MM.1S (cell line): ENCODE results near the gene GABRG3.

Experiments
- CTCF ChIP-seq: fragments of 300-600 bp; sonication (generic); IDR thresholded peaks from 2 replicates; pipeline ENCODE4 v1.5.1; 2016; ENCODE audit warnings: antibody characterized with exemption, low read length, mixed read lengths
- EZH2 ChIP-seq: fragments of 300-600 bp; sonication (generic); optimal IDR thresholded peaks from 2 replicates; pipeline ENCODE3; 2017; ENCODE audit warnings: low read depth, mild to moderate bottlenecking, antibody characterized with exemption, low read length, mixed read lengths
- EZH2phosphoT487 ChIP-seq: fragments of 300-600 bp; sonication (generic); IDR thresholded peaks from 2 replicates; pipeline ENCODE4 v1.6.1; 2018; ENCODE audit warnings: antibody characterized with exemption, low read length

GRCh38 chr15:27506752-27507151 is 535.8 kb downstream of the GABRG3 start:
- TF ChIP-seq CTCF: no peak
- TF ChIP-seq EZH2phosphoT487: no peak
- no peak for TF ChIP-seq EZH2
